GM18951 (cell line): ENCODE results near the gene CHRNA1.

Experiments
- POLR2A ChIP-seq: IDR thresholded peaks from 4 replicates; pipeline ENCODE4 v1.6.1; 2011; ENCODE audit warnings: mild to moderate bottlenecking; ENCODE audit not compliant: insufficient read length, insufficient read depth; ENCODE audit errors: extremely low read depth
- in situ Hi-C: fragments of 300-500 bp; cut with MboI; formaldehyde crosslinking; loops from one replicate; pipeline ENCODE4 v1.12.0; 2022; ENCODE audit warnings: low sequenced_read_pairs, mixed read lengths, inconsistent platforms; ENCODE audit not compliant: unreplicated experiment

Gene CHRNA1

DNA sequence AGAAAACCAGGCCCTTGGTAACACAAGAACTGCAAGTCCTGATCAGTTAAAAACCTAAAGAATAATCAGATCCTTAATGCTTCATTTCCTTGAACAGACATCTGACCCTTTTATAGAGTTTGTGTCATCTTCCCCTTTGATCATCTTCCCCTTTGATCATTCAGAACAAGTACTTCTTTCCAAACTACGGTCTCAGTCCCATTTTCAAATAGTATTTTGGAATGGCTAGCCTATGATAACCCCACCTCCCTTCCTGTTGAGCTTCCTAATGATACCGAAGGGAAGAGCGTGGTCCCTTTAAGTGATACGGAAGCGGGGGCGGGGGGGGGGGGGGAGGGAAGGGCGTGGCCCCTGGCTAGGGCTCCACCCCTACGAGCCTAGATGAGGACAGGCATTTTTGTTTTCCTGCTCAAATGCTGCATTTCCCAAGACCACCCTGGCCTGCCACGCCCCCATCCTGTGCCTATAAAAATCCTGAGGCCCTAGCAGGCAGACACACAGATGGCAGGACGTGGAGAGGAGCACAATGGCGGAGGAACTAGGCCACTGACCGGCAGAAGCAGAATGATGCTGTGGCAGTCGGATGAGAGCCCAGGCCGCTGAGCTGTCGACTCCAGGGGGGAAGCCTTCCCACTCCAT, 24.1 kb upstream of the CHRNA1 start:
- TF ChIP-seq POLR2A, result no peak
- in situ Hi-C loops, result no loop called here

- in situ Hi-C loops, result no loop called here
- no peak for TF ChIP-seq POLR2A
These were observed 23.4 kb upstream of the CHRNA1 start for GRCh38 chr2:174787487-174788205.

- in situ Hi-C loops, result no loop called here
- no peak for TF ChIP-seq POLR2A
These were observed 21.9 kb upstream of the CHRNA1 start for GRCh38 chr2:174786066-174786725.

GRCh38 chr2:174785481-174785880, 21.2 kb upstream of the CHRNA1 start:
- TF ChIP-seq POLR2A, result no peak
- in situ Hi-C loops, result no loop called here

DNA sequence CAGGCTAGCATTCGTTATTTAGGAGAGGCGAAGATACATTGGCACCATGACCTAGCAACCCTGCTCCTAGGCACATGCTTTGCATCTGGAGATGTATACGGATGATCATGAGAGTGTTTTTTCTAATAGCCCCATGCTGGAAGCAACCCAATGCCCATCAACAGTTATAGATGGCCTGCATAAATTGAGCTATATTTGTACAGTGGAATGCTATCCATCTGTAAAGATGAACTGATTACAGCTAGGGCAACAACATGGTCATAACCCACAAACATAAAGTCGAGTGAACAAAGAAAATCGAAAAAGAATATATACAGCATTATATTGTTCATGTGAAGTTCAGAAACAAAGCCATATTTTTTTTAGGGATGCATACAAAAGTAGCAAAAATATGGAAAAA, 20.6 kb upstream of the CHRNA1 start:
- in situ Hi-C loops, result no loop called here
- TF ChIP-seq POLR2A, result no peak

DNA sequence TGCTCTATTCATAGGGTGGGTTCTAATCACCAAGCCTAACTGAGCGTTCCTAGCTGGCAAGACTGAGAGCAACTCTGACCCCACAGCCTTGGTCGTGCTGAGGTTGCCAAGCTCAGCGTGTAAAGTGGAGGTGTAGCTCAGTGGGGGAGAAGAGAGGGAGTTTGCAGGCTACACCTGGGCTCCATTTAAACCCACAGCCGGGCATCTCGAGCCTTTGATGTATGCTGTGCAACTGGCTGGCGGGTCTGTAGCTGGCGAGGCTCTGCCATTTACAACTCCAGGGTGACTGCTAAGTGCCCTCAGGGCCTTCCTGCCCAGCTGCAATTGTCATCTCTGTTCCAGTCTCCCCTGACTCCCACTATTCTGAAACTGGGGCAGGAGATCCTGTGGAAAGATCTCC, 20.0 kb upstream of the CHRNA1 start:
- in situ Hi-C loops, result no loop called here
- TF ChIP-seq POLR2A, result no peak

GRCh38 chr2:174781996-174782395, 17.7 kb upstream of the CHRNA1 start:
- TF ChIP-seq POLR2A, result no peak
- in situ Hi-C loops, result no loop called here

- in situ Hi-C loops, result no loop called here
- no peak for TF ChIP-seq POLR2A
These were observed 17.0 kb upstream of the CHRNA1 start for GRCh38 chr2:174781298-174781697.

DNA sequence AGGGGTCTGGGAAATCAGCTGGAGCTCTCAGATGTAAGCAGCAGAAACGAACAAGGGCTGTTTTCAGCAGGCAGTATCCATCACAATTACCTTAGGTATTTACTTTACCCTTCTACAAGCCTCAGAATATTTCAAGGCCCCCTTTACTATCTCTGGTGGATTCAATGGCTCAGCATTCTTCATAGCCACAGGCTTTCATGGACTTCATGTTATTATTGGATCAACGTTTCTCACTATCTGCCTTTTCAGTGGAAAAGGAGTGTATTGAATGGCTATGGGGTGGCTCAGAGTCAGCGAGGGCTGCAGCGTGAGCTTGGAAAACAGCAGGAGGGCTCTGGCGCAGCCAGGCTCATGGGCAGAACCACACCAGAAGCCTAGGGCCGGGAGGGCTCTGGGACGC, 16.6 kb upstream of the CHRNA1 start:
- in situ Hi-C loops, result no loop called here
- TF ChIP-seq POLR2A, result no peak

- no peak for TF ChIP-seq POLR2A
- in situ Hi-C loops, result no loop called here
These were observed 16.0 kb upstream of the CHRNA1 start for GRCh38 chr2:174780191-174780840.

- no peak for TF ChIP-seq POLR2A
- in situ Hi-C loops, result no loop called here
These were observed 15.2 kb upstream of the CHRNA1 start for GRCh38 chr2:174779361-174779928.

- no peak for TF ChIP-seq POLR2A
- in situ Hi-C loops, result no loop called here
These were observed 14.1 kb upstream of the CHRNA1 start for GRCh38 chr2:174778085-174778981.
